Mesendoderm (in vitro differentiated cells): ENCODE measurements around the gene SPART.

Experiments
- DNase-seq: peaks from one replicate; pipeline ENCODE4 v3.0.0; 2013
- H2AK5ac ChIP-seq: 2 replicates; pipeline ENCODE4 v1.6.1; 2013; ENCODE audit warnings: low read length, inconsistent platforms
- H2BK120ac ChIP-seq: 2 replicates; pipeline ENCODE4 v1.6.1; 2013; ENCODE audit warnings: low read depth, mild to moderate bottlenecking, low read length, moderate library complexity, mixed read lengths
- H2BK15ac ChIP-seq: replicated peaks from 2 replicates; pipeline ENCODE4 v1.6.1; 2013; ENCODE audit warnings: low read depth, mild to moderate bottlenecking, moderate library complexity
- H2BK5ac ChIP-seq: 2 replicates; pipeline ENCODE4 v1.6.1; 2013; ENCODE audit warnings: low read length, inconsistent platforms
- H3K18ac ChIP-seq: 2 replicates; pipeline ENCODE4 v1.6.1; 2013; ENCODE audit warnings: mild to moderate bottlenecking, low read length, mixed read lengths
- H3K23ac ChIP-seq: one replicate; pipeline ENCODE4 v1.6.1; 2013; ENCODE audit warnings: low read length
- H3K27ac ChIP-seq: 2 replicates; pipeline ENCODE4 v1.5.1; 2013; ENCODE audit warnings: low read depth, mild to moderate bottlenecking, inconsistent platforms, low read length, moderate library complexity
- H3K27me3 ChIP-seq: 2 replicates; pipeline ENCODE4 v1.6.1; 2013; ENCODE audit warnings: low read length, control low read depth, mild to moderate bottlenecking, inconsistent platforms; ENCODE audit not compliant: insufficient read depth, poor library complexity
- H3K36me3 ChIP-seq: 2 replicates; pipeline ENCODE4 v1.6.1; 2013; ENCODE audit warnings: low read length, inconsistent platforms; ENCODE audit not compliant: control insufficient read depth, insufficient read depth
- H3K4ac ChIP-seq: one replicate; pipeline ENCODE4 v1.6.1; 2013; ENCODE audit warnings: low read depth, mild to moderate bottlenecking, low read length, moderate library complexity
- H3K4me1 ChIP-seq: 2 replicates; pipeline ENCODE4 v1.6.1; 2013; ENCODE audit warnings: low read depth, low read length, inconsistent platforms; ENCODE audit not compliant: control insufficient read depth
- H3K4me2 ChIP-seq: 2 replicates; pipeline ENCODE4 v1.6.1; 2013; ENCODE audit warnings: low read length
- H3K4me3 ChIP-seq: 2 replicates; pipeline ENCODE4 v1.5.1; 2013; ENCODE audit warnings: mild to moderate bottlenecking, low read length
- H3K56ac ChIP-seq: one replicate; pipeline ENCODE4 v1.6.1; 2013; ENCODE audit warnings: low read length
- H3K79me1 ChIP-seq: 2 replicates; pipeline ENCODE4 v1.6.1; 2013; ENCODE audit warnings: low read length, inconsistent platforms
- H3K79me2 ChIP-seq: 2 replicates; pipeline ENCODE4 v1.6.1; 2013; ENCODE audit warnings: mild to moderate bottlenecking, low read length; ENCODE audit not compliant: control insufficient read depth, insufficient read depth
- H3K9ac ChIP-seq: 2 replicates; pipeline ENCODE4 v1.6.1; 2013; ENCODE audit warnings: low read length, inconsistent platforms
- H4K5ac ChIP-seq: one replicate; pipeline ENCODE4 v1.6.1; 2013; ENCODE audit warnings: low read length
- H4K8ac ChIP-seq: one replicate; pipeline ENCODE4 v1.6.1; 2013; ENCODE audit warnings: low read depth, mild to moderate bottlenecking, control low read depth, low read length, moderate library complexity
- WGBS: extraction: QIAGEN DNeasy Blood & Tissue Kit; methylation state at CpG from one replicate; pipeline ENCODE4 v1.1.7; 2013; ENCODE audit warnings: low lambda C conversion rate, missing lambda C conversion rate; ENCODE audit not compliant: insufficient coverage; ENCODE audit errors: extremely low coverage; 5-methylcytosine and 5-hydroxymethylcytosine counted together

SPART gene

GRCh38 chr13:36374063-36374462 lies 27.9 kb upstream of the SPART start:
- Histone ChIP-seq H3K79me2 (no peaks in the 10 kb centered on the region), H3K79me1 (no peaks in the 10 kb centered on the region), H3K4ac (no peak overlapping the region), H3K4me1 (no peaks in the 10 kb centered on the region), H3K9ac (no peak overlapping the region), H3K23ac (no peak overlapping the region), H3K4me2 (no peak overlapping the region), H2AK5ac (no peak overlapping the region), H3K27ac (no peak overlapping the region), H3K36me3 (no peaks in the 10 kb centered on the region), H2BK5ac (no peak overlapping the region), H3K4me3 (no peak overlapping the region), H2BK120ac (no peak overlapping the region), H4K5ac (no peak overlapping the region), H4K8ac (no peak overlapping the region), H3K27me3 (no peaks in the 10 kb centered on the region), H3K56ac (no peak overlapping the region), H3K18ac (no peak overlapping the region), H2BK15ac (no peak overlapping the region)
- DNase-seq, result peak; percentile 30
- WGBS, result no CpG with 5 or more reads among the region's 2 CpGs

GRCh38 chr13:36371185-36371584 lies 25.0 kb upstream of the SPART start:
- H3K27me3 ChIP-seq, result no peaks in the 10 kb centered on the region
- no peaks in the 10 kb centered on the region for H3K79me1 ChIP-seq
- DNase-seq, result no peak
- H2BK120ac ChIP-seq, result no peak overlapping the region
- H2BK15ac ChIP-seq, result no peak overlapping the region
- no peaks in the 10 kb centered on the region for H3K4me1 ChIP-seq
- WGBS, result no CpG with 5 or more reads among the region's 4 CpGs
- no peak overlapping the region for H3K18ac ChIP-seq
- no peak overlapping the region for H4K8ac ChIP-seq
- H3K4me2 ChIP-seq, result no peak overlapping the region
- no peak overlapping the region for H4K5ac ChIP-seq
- no peaks in the 10 kb centered on the region for H3K79me2 ChIP-seq
- H3K23ac ChIP-seq, result no peak overlapping the region
- no peak overlapping the region for H2AK5ac ChIP-seq
- H2BK5ac ChIP-seq, result no peak overlapping the region
- H3K9ac ChIP-seq, result no peak overlapping the region
- no peak overlapping the region for H3K27ac ChIP-seq
- H3K4me3 ChIP-seq, result no peak overlapping the region
- H3K56ac ChIP-seq, result no peak overlapping the region
- no peak overlapping the region for H3K4ac ChIP-seq
- no peaks in the 10 kb centered on the region for H3K36me3 ChIP-seq

- Histone ChIP-seq H2AK5ac (no peak overlapping the region), H4K8ac (no peak overlapping the region), H3K27ac (no peak overlapping the region), H3K56ac (no peak overlapping the region), H3K4me1 (no peaks in the 10 kb centered on the region), H3K9ac (no peak overlapping the region), H2BK120ac (no peak overlapping the region), H3K23ac (no peak overlapping the region), H3K27me3 (no peaks in the 10 kb centered on the region), H2BK15ac (no peak overlapping the region), H2BK5ac (no peak overlapping the region), H3K4me3 (no peak overlapping the region), H4K5ac (no peak overlapping the region), H3K79me2 (no peaks in the 10 kb centered on the region), H3K4ac (no peak overlapping the region), H3K79me1 (no peaks in the 10 kb centered on the region), H3K18ac (no peak overlapping the region), H3K4me2 (no peak overlapping the region), H3K36me3 (no peaks in the 10 kb centered on the region)
- DNase-seq, result no peak
- no CpG with 5 or more reads among the region's 6 CpGs for WGBS
Observed at GRCh38 chr13:36370108-36370429, 23.9 kb upstream of the SPART start.

GRCh38 chr13:36369268-36370107 lies 23.3 kb upstream of the SPART start:
- WGBS, result no CpG with 5 or more reads among the region's 8 CpGs
- H2AK5ac ChIP-seq, result no peak overlapping the region

GRCh38 chr13:36366031-36366430 lies 19.8 kb upstream of the SPART start:
- no peaks in the 10 kb centered on the region for H3K79me2 ChIP-seq
- no peak for DNase-seq
- H3K4me1 ChIP-seq, result no peaks in the 10 kb centered on the region
- no peak overlapping the region for H2BK5ac ChIP-seq
- H3K56ac ChIP-seq, result no peak overlapping the region
- H3K27ac ChIP-seq, result no peak overlapping the region
- no peak overlapping the region for H2BK120ac ChIP-seq
- no peaks in the 10 kb centered on the region for H3K27me3 ChIP-seq
- H4K5ac ChIP-seq, result no peak overlapping the region
- no peak overlapping the region for H3K4me3 ChIP-seq
- WGBS, result no CpG with 5 or more reads among the region's 4 CpGs
- no peak overlapping the region for H4K8ac ChIP-seq
- no peaks in the 10 kb centered on the region for H3K36me3 ChIP-seq
- no peak overlapping the region for H3K4ac ChIP-seq
- no peak overlapping the region for H3K23ac ChIP-seq
- no peak overlapping the region for H3K18ac ChIP-seq
- H3K4me2 ChIP-seq, result no peak overlapping the region
- no peak overlapping the region for H2BK15ac ChIP-seq
- H3K9ac ChIP-seq, result no peak overlapping the region
- no peak overlapping the region for H2AK5ac ChIP-seq
- H3K79me1 ChIP-seq, result no peaks in the 10 kb centered on the region

More at GRCh38 chr13:36369268-36370107, 23.3 kb upstream of the SPART start:
- Histone ChIP-seq H4K8ac (no peak overlapping the region), H3K18ac (no peak overlapping the region), H3K27me3 (no peaks in the 10 kb centered on the region), H3K4me2 (no peak overlapping the region), H3K79me1 (no peaks in the 10 kb centered on the region), H3K36me3 (no peaks in the 10 kb centered on the region), H2BK5ac (no peak overlapping the region), H3K4ac (no peak overlapping the region), H2BK120ac (no peak overlapping the region), H4K5ac (no peak overlapping the region), H3K4me1 (no peaks in the 10 kb centered on the region), H2BK15ac (no peak overlapping the region), H3K9ac (no peak overlapping the region), H3K27ac (no peak overlapping the region), H3K56ac (no peak overlapping the region), H3K23ac (no peak overlapping the region), H3K4me3 (no peak overlapping the region), H3K79me2 (no peaks in the 10 kb centered on the region)
- DNase-seq, result no peak

- no CpG with 5 or more reads among the region's 3 CpGs for whole genome bisulfite sequencing
- Histone ChIP-seq H3K4me1 (no peaks in the 10 kb centered on the region), H3K4me2 (no peak overlapping the region), H3K4ac (no peak overlapping the region), H3K36me3 (no peaks in the 10 kb centered on the region), H3K9ac (no peak overlapping the region), H3K56ac (no peak overlapping the region), H4K5ac (no peak overlapping the region), H3K23ac (no peak overlapping the region), H2BK15ac (no peak overlapping the region), H2AK5ac (no peak overlapping the region), H4K8ac (no peak overlapping the region), H2BK120ac (no peak overlapping the region), H2BK5ac (no peak overlapping the region), H3K27me3 (no peaks in the 10 kb centered on the region), H3K27ac (no peak overlapping the region), H3K18ac (no peak overlapping the region), H3K79me2 (no peaks in the 10 kb centered on the region), H3K4me3 (no peak overlapping the region), H3K79me1 (no peaks in the 10 kb centered on the region)
- no peak for DNase-seq
Observed at GRCh38 chr13:36363366-36363863, 17.2 kb upstream of the SPART start.
